Activated T-cell treated with anti-CD3 and anti-CD28 coated beads for 4 hours (primary cell): ENCODE results near the gene ZFP3.
"Not testable (repeated sequence)": the region's sequence is repeated elsewhere in the genome, so short reads cannot be mapped to it uniquely, and the experiment has no call there.

Experiments used
- DNase-seq: peaks from one replicate; pipeline ENCODE4 v3.0.0-alpha.2; 2020

The ZFP3 gene

DNA sequence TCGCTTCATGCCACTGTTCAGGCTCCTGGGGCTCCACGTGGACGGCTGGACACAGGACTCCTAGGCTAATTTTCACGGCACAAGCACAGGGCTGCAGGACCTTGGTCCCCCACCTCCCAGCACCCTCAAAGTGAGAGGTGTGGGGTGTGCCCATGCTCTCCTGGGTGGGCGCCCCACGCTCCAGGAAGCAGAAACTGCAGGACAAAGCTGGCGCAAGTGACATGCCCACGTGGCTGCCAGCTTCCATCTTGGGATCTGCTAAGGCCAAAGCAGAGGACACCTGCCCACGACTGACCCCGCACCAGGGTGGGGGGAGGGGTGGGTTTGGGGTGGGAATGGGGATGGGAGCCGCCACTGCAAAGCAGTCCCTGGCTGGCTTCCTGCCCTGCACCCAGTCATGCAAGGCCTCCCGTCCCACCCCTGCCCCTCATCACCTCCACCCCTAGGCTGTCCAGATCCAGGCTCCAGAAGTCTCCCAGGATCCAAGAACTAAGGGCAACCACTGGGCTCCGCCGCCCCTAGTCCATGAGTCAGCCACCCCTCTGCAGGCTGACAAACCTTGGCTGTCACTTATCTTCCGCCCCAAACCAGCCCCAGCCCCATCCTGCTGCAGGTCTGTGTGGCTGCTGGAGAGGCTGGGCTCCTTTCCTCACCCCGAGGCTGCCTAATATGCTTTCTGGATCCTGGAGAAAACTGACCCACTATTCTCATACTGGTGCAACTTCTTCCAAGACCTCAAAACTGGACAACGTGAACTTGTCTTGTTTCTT, 48.6 kb downstream of the ZFP3 start:
- DNase-seq = no peak

DNA sequence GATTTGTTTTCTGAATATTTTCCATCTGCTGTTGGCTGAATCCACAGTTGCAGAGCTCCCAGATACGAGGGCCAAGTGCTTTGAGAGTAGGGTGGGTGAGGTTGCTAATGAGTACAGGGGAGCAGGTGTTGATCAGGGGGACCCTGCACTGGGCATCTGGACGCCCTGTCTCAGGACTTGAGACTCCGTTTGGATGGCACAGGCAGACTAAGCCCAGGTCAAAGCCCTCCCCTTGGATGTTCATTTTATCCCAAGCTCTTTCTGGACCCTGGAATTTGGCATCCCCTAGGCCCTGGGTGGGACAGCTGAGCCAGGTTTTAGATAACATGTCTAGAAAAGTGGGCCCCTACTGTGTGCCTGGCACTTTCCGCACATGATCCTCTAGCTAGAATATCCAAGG, 49.6 kb downstream of the ZFP3 start:
- no peak for DNase-seq

DNA sequence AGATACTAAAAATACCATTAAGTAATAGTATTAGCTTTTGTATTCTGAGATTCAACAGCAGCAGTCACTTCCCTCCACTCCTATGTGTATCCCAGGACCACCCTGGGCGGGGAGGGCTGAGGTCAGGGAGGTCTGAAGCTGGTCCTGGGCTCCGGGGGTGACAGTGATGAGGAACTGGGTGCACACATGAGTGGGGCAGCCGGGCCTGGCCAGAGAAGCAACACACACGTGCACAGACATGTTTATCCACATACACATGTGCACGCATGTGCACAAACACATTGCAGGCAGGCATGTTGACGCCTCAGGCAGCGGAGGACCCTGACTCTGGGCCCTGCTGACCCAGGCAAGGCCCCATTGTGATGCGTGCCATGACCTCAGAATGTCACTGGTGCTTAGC, 50.1 kb downstream of the ZFP3 start:
- not testable (repeated sequence) for DNase-seq

DNA sequence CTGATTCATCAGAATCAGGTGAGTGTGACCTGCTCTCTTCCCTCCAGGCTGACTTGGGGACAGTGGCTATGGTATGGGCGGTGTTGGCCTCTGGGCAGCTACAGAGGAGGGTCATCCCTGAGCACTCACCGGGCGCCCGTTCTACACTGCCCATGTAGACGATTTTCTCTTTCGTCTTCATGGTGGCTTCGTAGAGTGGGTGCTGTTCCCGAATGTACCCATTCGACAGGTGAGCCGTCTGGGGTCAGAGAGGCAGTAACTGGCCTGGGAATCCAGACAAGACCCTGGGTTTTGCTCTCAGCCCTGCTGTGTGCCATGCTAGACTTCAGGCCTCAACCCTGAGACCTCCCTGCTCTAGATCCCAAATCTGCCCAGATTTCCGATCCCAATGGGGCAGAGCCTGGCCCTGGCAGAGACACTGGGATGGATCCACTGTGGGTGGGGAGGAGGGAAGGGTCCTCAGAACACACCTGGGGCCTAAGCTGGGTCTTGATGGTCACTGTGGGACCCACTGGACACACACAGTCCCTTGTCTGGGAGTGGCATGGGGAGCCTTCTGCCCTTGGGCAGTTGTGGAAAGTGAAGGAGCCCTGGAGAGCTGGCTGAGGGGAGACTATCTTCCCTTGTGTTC, 50.8 kb downstream of the ZFP3 start:
- DNase-seq = no peak

DNA sequence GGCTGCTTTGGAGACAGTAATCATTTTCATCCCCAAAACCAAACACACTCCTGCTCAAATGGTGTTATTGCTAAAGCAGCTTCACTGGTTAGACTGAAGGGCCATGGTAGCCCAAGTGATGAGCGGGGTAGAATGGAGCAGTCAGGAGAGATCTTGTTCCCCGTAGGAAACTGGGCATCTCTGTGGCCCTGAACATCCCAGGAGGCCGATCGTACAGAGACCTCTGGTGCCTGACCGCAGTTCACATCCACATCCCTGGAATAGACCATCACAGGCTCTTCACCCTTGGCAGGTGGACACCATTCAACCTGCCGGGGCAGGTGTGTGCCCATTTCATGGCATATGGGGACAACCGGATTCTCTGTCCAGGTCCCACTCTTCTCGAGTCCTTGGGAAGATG, 51.5 kb downstream of the ZFP3 start:
- not testable (repeated sequence) for DNase-seq

DNA sequence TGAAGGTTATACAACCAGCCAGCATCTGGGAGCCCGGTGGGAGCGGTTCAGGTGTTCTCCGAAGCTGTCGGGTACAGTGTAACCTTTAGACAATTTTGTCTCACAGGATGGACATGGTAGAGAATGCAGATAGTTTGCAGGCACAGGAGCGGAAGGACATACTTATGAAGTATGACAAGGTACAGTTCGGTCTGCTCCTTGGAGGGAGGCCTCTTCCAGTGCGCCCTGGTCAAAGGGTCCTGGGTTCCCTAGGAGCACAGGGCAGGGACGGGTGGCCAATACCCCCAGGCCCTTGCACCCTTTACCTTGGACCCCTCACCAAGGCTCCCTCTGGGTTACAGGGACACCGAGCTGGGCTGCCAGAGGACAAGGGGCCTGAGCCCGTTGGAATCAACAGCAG, 52.0 kb downstream of the ZFP3 start:
- not testable (repeated sequence) for DNase-seq

DNA sequence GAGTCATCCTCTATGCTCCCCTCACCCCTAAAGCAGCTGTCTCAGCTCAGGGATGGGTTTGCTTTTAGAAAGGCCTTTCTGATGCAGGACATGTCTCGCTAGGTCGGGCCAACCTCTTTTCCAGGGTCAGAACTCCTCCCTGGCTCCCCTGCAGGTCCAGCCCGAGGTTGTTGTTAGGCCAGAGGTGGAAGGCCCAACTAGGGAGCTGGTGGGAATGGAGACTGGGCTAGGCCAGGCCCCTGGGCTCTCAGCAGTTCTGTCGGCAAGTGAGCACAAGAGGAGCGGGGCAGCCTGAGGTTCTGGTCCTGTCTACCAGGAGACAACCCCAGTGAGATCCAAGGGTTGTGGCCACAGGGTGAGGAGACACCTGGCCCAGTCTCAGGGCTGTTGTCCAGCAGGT, 52.4 kb downstream of the ZFP3 start:
- DNase-seq = not testable (repeated sequence)

DNA sequence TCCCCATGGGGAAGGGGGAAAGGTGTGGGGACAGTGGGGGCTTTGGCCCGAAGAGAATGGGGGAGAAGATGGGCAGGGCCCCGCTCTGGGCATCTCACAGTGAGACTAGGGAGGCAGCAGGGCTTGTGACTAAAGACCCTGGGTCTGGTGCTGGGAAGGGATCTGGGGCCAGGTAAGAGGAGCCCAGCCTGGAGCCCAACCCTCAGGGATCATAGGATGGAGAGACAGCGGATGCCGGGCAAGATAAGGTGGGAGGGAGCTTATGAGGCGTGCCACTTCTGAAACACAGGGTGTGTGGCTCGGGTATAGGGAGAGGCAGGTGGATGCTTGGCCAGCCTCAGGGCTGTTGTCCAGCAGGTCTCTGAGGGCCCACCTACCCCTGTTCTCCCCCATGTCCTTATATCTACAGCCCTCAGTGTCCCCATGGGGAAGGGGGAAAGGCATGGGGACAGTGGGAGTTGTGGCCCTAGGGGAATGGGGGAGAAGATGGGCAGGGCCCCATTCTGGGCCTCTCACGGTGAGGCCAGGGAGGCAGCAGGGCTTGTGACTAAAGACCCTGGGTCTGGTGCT, 53.0 kb downstream of the ZFP3 start:
- no peak for DNase-seq

DNA sequence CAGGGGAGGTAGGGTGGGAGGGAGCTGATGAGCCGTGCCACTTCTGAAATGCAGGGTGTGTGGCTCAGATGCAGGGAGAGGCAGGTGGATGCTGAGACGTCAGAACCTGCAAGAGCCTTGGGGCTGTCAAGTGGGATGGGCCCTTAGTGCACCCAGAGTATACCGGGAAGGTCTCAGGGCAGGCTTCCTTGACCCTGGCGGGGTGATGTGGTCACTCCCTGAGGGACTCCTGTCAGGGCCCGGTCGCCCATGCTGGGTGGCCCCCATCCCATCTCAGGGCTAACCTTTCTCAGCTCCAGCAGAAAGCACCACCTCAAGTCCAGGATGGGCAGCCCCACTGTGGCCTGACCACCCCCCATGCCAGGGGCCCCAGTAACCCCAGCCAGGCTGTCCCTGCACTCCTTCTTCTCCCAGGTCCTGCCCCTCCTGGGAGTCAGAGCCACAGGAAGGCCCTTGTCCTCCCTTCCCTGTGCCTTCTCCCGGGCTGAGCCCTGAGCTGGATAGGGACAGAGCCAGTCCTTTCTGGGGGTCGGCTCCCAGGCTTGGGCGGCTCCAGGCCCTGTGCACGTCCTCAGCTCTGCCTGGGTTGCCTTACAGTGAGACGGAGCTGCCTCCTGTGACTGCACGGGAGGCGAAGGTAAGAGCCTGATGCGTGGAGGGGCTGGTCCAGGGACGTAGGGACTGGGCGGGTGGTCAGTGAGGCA, 53.7 kb downstream of the ZFP3 start:
- not testable (repeated sequence) for DNase-seq

DNA sequence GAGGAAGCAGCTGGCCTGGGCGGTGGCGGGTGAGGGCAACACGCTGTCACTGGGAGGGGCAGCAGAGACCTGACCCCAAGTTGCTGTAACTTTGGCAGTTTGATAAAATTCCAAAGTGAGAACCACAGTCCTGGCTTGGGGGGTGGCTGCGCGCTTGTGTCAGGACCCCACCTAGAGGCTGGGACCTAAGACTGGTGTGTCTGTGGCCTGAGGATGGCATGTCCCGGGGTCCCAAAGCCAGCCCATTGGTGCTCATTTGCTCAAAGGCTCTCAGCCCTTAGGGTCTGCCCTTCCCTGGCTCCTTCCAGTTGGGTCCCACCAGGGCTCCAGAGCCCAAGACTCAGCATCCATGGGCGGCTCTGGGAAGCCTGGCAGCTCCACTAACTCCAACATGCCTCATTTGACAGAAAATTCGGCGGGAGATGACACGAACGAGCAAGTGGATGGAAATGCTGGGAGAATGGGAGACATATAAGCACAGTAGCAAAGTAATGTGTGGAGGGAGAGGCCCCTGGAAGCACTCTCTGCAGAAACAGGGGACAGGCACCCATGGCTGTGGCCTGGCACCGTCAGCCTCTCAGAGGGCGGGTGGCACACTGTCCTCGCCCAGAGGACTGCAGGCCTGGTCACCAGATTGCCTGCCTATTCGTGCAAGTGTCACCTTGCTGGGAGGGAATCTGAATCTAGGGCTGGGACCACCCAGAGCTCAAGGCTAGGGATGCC, 54.4 kb downstream of the ZFP3 start:
- DNase-seq = not testable (repeated sequence)

DNA sequence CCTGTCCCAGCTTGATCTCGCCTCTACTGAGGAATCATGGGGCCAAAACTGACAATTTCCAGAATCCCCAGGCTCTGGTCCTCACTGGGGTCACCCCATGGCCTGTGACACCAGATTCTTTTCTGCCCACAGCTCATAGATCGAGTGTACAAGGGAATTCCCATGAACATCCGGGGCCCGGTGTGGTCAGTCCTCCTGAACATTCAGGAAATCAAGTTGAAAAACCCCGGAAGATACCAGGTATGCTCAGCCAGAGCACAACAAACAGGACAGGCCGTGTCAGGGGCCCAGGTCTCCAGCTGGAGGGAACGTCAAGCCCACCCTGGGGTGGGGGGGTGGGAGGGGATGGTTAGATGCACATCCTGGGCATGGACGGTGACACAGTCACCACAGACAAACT, 55.0 kb downstream of the ZFP3 start:
- no peak for DNase-seq

DNA sequence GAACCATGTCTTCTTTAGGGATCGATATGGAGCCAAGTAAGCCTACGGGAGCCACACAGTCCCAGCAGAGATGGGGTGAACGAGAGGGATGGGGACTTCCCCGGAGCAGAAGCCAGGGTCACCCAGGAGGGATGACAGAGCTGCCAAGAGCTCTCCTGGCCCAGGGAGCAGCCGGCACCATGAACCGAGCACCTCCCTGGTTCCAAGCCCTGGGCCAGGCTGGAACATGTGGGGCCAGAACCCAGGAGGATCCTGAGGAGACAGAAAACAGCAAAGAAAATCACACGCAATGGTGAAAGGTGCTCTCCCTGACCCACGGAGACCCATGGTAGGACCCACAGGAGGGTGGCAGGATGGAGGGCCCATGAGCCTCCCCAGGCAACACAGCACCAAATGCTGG, 55.7 kb downstream of the ZFP3 start:
- DNase-seq = not testable (repeated sequence)

DNA sequence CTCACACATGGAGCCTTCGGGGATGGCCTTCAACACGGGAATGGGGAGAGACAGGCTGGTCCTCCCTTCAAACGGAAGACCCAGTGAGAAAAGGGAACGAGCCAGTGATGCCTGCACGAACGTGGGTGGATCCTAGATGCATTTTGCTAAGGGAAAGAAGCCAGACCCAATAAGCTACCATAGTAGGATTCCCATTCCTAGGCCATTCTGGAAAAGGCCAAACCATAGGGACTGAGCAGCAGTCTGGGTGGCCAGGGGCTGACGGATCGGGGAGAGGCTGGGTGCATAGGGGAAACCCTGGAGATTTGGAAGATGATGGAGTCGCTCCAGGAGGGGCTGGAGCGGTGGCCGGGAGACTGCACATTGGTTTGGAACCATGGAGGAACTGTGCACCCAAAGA, 56.3 kb downstream of the ZFP3 start:
- DNase-seq = not testable (repeated sequence)

DNA sequence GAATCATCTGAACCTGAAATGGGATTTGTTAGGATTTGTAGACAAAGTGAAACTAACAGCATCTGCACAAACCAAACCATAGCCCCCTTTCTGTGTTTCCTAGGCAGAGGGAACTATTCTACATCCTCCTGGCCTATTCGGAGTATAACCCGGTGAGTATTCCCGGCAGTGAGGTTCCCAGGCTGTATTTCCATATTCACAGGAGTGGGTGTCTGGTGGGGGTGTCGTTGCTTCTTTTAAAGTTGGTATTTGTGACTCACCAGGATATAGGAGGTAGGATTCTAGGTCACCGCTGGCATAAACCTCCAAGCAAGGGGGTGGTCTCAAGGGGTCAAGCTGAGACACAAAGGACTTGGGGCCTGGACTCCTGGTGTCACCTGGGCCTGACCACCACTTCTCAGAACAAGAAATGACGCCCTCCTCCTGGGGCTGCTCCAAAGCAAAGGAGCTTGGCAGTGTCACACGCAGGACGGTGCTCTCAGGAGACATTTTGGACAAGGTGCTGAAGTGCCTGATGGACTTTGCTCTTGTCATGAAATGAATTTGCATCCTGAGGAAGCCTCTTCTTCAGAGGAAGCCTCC, 57.0 kb downstream of the ZFP3 start:
- not testable (repeated sequence) for DNase-seq

DNA sequence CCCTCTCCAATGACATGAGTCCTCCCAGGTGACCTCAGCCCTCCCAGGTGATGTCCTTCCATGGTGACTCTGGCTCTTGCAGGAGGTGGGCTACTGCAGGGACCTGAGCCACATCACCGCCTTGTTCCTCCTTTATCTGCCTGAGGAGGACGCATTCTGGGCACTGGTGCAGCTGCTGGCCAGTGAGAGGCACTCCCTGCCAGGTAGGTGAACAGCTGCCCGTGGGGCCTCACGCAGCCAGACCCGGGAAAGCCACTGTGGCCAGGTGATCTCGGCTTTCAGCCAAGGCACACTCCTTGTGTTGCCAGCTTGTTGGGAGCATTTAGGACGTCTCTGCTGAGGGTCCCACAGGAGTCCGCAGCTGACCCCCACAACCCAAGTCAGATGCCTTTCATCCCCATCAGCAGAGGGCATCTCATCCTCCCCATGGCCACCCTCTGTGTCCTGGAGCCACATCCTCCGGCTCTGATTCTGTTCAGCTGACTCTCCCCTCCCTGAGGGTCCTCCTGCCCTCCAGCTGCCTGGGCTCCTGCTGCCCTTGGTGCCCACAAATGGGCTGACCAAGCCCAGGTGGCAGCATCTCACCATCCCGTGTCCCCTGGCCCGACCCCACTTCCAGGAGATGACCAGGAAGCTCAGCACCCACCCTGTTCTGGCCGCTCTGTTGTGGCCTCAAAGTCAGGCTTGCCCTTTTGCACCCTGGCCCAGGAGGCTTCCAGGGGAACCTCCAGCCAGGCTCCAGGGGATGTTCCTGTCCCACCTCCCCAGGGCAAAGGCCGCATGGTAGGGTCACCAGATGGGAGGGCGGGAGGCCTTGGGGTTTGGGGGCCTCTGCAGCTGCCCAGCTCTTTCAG, 57.7 kb downstream of the ZFP3 start:
- DNase-seq = no peak

DNA sequence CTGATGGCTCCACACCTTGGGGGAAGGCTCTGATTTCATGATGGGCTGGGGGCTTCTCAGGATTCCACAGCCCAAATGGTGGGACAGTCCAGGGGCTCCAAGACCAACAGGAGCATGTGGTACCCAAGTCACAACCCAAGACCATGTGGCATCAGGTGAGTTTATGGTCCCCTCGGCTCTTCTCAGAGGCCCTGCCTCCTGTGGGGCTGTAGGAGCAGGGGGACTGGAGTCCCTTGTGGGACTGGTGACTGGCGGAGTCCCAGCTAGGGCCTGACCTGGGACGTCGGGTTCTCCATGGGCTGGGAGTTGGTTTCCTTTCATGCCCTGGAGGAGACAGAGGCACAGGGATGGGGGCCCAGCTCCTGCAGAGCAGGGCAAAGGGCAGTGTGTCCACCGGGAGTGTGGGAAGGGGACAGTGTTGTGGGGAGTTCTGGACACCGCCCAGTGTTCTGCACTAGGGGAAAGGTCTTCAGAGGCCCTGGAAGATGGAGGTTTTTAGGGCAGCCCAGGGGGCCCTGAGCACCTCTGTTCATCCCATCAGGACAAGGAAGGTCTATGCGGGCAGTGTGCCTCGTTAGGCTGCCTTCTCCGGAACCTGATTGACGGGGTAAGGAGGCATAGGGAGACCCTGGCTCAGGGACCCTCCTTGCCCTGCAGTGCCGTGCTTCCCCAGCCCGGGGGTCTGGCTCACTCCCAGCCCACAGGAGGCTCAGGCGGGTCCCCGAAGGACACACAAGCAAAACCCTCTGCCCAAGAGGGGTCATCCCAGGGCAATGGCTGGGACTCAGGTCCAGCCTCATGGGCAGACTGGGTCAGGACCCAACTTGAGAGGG, 58.5 kb downstream of the ZFP3 start:
- not testable (repeated sequence) for DNase-seq

DNA sequence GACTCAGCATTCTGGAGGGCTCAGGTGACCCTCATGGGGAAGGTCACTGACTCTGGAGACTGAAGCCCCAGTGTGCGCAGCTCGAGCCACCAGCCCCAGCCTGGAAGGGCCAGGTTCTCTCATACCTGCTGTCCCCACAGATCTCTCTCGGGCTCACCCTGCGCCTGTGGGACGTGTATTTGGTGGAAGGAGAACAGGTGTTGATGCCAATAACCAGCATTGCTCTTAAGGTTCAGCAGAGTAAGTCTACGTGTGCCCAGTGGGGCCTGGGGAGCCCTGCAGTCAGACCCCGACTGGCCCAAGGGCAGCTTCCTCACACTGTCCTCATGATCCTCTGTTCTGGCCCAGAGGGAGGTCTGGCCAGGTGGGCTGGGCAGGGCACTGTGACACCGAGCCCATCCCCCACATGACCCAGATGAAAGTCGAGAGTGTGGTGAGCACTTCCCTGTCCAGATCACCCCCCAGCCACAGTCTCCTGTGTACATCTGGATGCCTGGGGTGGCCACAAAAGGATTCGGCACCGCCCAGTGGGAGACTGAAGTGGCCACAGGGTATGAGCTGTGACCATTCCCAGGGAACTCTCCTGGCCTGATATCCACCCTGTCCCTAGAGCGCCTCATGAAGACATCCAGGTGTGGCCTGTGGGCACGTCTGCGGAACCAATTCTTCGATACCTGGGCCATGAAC, 59.4 kb downstream of the ZFP3 start:
- not testable (repeated sequence) for DNase-seq

DNA sequence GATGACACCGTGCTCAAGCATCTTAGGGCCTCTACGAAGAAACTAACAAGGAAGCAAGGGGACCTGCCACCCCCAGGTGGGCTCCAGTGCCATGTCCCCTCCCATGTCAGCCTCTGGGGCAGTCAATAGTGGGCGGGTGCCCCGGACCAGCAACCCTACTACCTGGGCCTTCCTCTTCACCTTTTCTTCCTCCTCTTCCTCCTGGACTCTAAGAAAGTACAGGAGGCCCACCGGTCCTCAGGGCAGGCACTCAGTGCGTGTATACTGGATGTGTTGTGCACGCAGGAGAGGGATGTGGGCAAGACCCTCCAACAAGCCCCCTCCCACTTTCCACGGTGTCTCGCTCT, 59.9 kb downstream of the ZFP3 start:
- not testable (repeated sequence) for DNase-seq

DNA sequence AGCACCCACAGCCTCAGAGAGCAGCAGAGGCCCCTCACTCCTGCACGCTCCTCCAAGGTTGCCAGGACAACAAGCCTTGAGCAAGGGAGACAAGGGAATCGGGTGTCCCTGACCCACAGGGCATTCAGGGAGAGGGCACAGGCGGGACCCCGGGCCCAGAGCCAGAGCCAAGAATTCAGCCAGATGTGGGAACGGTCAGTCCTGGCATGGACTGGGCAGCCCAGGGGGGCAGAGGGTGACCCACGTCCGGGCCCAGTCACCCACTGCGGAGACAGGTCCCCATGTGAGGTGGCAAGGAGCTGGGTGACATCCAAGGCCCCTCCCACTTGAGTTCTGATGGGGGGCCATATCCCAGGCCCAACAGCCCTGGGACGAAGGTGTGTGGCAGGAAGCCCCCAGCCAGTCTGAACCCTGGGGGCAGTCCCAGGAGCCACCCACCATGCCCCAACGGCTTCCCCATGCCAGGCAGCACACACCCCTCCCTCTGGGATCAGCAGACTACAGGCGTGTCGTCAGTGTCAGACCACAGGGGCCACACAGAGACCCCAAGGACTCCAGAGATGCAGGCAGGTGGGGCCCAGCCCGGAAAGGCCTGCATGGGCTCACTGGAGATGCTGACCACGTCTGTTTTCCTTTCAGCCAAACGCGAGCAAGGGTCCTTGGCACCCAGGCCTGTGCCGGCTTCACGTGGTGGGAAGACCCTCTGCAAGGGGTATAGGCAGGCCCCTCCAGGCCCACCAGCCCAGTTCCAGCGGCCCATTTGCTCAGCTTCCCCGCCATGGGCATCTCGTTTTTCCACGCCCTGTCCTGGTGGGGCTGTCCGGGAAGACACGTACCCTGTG, 60.6 kb downstream of the ZFP3 start:
- no peak for DNase-seq
